Sigmoid colon (tissue), 7 donors: ENCODE data around the gene NFS1. TPM values are rescaled to one million over a fixed set of nuclear protein-coding genes. Genes with fewer than 3 reads are reported as not detected.

Experiments
- DNase-seq: peaks from one replicate; pipeline ENCODE4 v3.0.0-alpha.2; 2019
- H3K27ac ChIP-seq, 4 donors: fragments of 200-600 bp; sonication (generic); one replicate each; pipeline ENCODE4 v1.5.1; 2016 to 2019; ENCODE audit warnings: mild to moderate bottlenecking in 1 of 4
- H3K27me3 ChIP-seq, 3 donors: fragments of 200-600 bp; sonication (generic); one replicate each; pipeline ENCODE4 v1.5.1; 2019; ENCODE audit warnings: mild to moderate bottlenecking in 1 of 3
- H3K36me3 ChIP-seq, 4 donors: fragments of 200-600 bp; sonication (generic); one replicate each; pipeline ENCODE4 v1.5.1; 2016 to 2019
- H3K4me1 ChIP-seq, 4 donors: fragments of 200-600 bp; sonication (generic); one replicate each; pipeline ENCODE4 v1.5.1; 2017 to 2019
- H3K4me3 ChIP-seq, 4 donors: fragments of 200-600 bp; sonication (generic); one replicate each; pipeline ENCODE4 v1.5.1; 2017 to 2019; ENCODE audit warnings: mild to moderate bottlenecking in 2 of 4, moderate library complexity in 1 of 4
- H3K9me3 ChIP-seq, 4 donors: fragments of 200-600 bp in 3 of 4; sonication (generic) in 3 of 4; one replicate each; pipeline versions ENCODE4 v1.5.1 to v1.6.1; 2013 to 2019
- EP300 ChIP-seq, 4 donors: sonication (generic); formaldehyde crosslinking; IDR thresholded peaks; one replicate each; pipeline ENCODE4 v1.6.1; 2017; ENCODE audit warnings: antibody characterized with exemption in 4 of 4
- POLR2A ChIP-seq, 2 donors: fragments of 450-650 bp; IDR thresholded peaks; one replicate each; pipeline ENCODE4 v1.6.1; 2016; ENCODE audit warnings: antibody characterized with exemption in 2 of 2, mild to moderate bottlenecking in 2 of 2, moderate library complexity in 2 of 2
- POLR2AphosphoS5 ChIP-seq, 4 donors: sonication (generic); formaldehyde crosslinking; IDR thresholded peaks; one replicate each; pipeline ENCODE4 v1.6.1; 2017; ENCODE audit warnings: antibody characterized with exemption in 4 of 4
- WGBS, 2 donors: extraction: QIAGEN DNeasy Blood & Tissue Kit; methylation state at CpG; one replicate each; pipeline ENCODE4 v1.1.7; 2013; 5-methylcytosine and 5-hydroxymethylcytosine counted together
- intact Hi-C: fragments of 100-400 bp; cut with DNase I; formaldehyde crosslinking; loops from one replicate; pipeline ENCODE4 v1.15.1; 2023
- polyA plus RNA-seq, 3 donors: library from polyadenylated mRNA; stranded (reverse); fragments of 200-250 nt; gene quantifications; one replicate each; pipeline ENCODE4 v1.2.3, GENCODE V29; 2013
- total RNA-seq, 4 donors: library from RNA; depleted of rRNA; stranded (reverse); fragments of >200 nt; gene quantifications; one replicate each; pipeline ENCODE4 v1.1.0, GENCODE V29; 2016
- TF ChIP-seq, protein P1 (sequence below), 4 experiments: fragments of 450-650 bp in 3 of 4; fragments of 200-600 bp in 1 of 4; IDR thresholded peaks; one replicate each; pipeline ENCODE4 v1.5.1; 2016 to 2019; ENCODE audit warnings: antibody characterized with exemption in 4 of 4, mild to moderate bottlenecking in 3 of 4, moderate library complexity in 2 of 4
- donor health status: healthy with polysubstance abuse.
- donor health status: Bipolar disorder and iron deficiency.
- donor health status: healthy.

The NFS1 gene
- total and polyA plus RNA-seq, 7 donors = 19.0 to 39.2 (median 29.8) TPM

DNA sequence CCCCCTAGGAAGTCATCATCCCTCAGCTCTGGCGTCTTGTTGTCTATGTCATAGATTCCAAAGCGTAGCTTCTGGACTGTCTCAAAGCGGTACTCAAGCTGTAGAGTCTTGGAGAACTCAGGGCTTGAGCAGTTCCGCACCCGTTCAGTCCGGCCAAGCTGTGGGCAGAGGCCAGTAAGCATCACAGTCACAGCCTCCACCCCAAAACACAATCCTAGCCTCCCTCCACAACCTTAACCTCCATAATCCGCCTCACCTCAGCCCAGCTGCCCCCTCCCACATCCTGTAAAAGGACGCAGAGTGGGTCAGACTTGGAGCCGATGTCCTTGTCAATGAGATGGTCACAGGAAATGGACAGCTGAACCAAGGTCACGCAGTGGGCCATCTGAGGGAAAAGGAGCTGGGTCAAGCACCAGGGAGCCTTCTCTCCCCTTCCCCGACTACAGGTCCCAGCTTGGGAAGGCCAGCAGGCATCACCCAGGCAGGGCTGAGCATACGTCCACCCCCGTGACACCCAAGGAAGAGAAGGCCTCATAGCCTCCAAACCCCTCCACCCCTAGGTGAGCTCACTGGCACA lies 66.5 kb downstream of the NFS1 start:
- intact Hi-C loops = no loop called here
- no peak for TF ChIP-seq POLR2A (IDR thresholded peaks at IDR 0.05)
- TF ChIP-seq EP300 (IDR thresholded peaks at IDR 0.05) = no peak
- TF ChIP-seq, protein P1, sequence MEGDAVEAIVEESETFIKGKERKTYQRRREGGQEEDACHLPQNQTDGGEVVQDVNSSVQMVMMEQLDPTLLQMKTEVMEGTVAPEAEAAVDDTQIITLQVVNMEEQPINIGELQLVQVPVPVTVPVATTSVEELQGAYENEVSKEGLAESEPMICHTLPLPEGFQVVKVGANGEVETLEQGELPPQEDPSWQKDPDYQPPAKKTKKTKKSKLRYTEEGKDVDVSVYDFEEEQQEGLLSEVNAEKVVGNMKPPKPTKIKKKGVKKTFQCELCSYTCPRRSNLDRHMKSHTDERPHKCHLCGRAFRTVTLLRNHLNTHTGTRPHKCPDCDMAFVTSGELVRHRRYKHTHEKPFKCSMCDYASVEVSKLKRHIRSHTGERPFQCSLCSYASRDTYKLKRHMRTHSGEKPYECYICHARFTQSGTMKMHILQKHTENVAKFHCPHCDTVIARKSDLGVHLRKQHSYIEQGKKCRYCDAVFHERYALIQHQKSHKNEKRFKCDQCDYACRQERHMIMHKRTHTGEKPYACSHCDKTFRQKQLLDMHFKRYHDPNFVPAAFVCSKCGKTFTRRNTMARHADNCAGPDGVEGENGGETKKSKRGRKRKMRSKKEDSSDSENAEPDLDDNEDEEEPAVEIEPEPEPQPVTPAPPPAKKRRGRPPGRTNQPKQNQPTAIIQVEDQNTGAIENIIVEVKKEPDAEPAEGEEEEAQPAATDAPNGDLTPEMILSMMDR (IDR thresholded peaks at IDR 0.05) = no peak
- no peak for TF ChIP-seq POLR2AphosphoS5 (IDR thresholded peaks at IDR 0.05)
- H3K9me3 ChIP-seq = no peaks in the 10 kb centered on the region
- H3K27ac ChIP-seq = no peak overlapping the region
- H3K4me1 ChIP-seq = peaks cover 0 to 8% (median 2%) of the 10 kb centered on the region in 4 donors
- DNase-seq = no peak
- H3K27me3 ChIP-seq = no peaks in the 10 kb centered on the region
- H3K36me3 ChIP-seq = peaks cover 9 to 47% (median 36%) of the 10 kb centered on the region in 4 donors
- H3K4me3 ChIP-seq = no peak overlapping the region
- WGBS, 2 donors = 96 to 97% methylated on average over 13 of the region's 13 CpGs

DNA sequence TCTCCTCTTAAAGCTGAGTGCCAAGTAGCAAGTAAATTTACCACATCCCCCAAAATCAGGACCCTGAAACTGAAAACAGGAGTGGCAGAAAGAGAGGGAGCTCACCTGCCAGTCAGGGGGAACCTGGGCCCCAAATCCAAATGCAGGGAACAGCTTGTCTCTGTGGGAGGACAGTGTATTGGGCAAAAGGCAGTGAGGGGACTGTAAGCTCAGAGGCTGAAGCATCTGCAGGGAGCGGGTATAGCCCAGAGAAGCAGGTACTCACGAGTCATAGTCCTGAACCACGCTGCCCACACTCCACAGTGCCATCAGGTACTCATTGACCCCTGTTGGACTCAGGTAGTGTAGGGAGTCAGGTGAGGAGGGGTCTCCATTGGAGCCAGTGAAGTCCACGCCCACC lies 68.5 kb downstream of the NFS1 start:
- Histone ChIP-seq H3K9me3 (no peaks in the 10 kb centered on the region), H3K4me3 (no peak overlapping the region), H3K27ac (no peak overlapping the region), H3K27me3 (no peaks in the 10 kb centered on the region), H3K4me1 (peaks cover 0 to 4% (median under 1%) of the 10 kb centered on the region in 4 donors), H3K36me3 (peaks cover 17 to 67% (median 49%) of the 10 kb centered on the region in 4 donors)
- peak; percentile 51 for DNase-seq
- 97% methylated on average over 4 of the region's 4 CpGs for WGBS, 2 donors
- intact Hi-C loops = no loop called here
- no peak for TF ChIP-seq EP300 (IDR thresholded peaks at IDR 0.05)
- no peak for TF ChIP-seq POLR2AphosphoS5 (IDR thresholded peaks at IDR 0.05)
- TF ChIP-seq POLR2A (IDR thresholded peaks at IDR 0.05) = no peak
- TF ChIP-seq, protein P1 (IDR thresholded peaks at IDR 0.05) = no peak

DNA sequence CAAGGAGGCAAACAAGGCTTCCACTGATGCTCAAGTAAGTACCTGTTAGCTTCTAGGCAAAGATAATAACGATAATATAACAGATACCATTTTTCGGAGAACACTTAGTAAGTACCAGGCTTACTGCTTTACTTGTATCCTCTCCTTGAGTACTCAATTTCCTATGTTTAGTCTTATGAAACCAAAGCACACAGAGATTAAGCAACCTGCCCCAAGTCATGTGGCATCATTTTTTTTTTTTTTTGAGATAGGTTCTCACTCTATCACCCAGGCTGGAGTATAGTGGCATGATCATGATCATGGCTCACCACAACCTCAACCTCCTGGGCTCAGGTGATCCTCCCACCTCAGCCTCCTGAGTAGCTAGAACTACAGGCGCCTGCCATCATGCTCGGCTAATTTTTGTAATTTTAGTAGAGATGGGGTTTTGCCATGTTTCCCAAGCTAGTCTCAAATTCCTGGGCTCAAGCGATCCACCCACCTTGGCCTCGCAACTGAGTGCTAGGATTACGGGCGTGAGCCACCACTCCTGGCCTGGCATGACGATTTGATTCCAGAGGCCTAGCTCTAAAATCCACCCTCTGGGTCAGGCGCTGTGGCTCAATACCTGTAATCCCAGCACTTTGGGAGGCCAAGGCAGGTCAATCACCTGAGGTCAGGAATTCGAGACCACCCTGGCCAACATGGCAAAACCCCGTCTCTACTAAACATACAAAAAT lies 69.6 kb downstream of the NFS1 start:
- no peak overlapping the region for H3K4me3 ChIP-seq
- no peaks in the 10 kb centered on the region for H3K27me3 ChIP-seq
- WGBS, 2 donors = 96 to 98% methylated on average over 12 of the region's 12 CpGs
- intact Hi-C loops = no loop called here
- H3K4me1 ChIP-seq = no peaks in the 10 kb centered on the region
- TF ChIP-seq EP300 (IDR thresholded peaks at IDR 0.05) (no peak), POLR2AphosphoS5 (IDR thresholded peaks at IDR 0.05) (no peak), POLR2A (IDR thresholded peaks at IDR 0.05) (no peak)
- TF ChIP-seq, protein P1 (IDR thresholded peaks at IDR 0.05) = no peak
- no peaks in the 10 kb centered on the region for H3K9me3 ChIP-seq
- H3K27ac ChIP-seq = no peak overlapping the region
- peaks cover 19 to 77% (median 56%) of the 10 kb centered on the region in 4 donors for H3K36me3 ChIP-seq
- DNase-seq = no peak

DNA sequence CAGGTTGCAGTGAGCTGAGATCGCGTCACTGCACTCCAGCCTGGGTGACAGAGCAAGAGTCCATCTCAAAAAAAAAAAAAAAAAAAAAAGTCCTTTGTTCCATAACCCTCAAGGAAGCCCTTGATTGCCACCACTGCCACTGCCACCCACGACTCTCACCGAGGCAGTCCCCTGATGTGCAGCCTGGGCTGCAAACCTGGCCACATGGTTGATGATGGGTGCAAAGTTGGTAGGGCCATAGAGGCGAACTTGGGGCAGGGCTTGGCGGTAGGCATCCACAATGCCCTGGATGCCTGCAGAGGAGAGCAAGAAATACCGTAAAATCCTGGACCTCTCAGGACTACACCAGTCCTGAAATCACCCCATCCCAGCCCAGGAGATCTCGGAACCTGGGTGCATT lies 72.0 kb downstream of the NFS1 start:
- H3K9me3 ChIP-seq = no peaks in the 10 kb centered on the region
- intact Hi-C loops = no loop called here
- WGBS, 2 donors = 97% methylated on average over 8 of the region's 8 CpGs
- peaks cover 19 to 79% (median 55%) of the 10 kb centered on the region in 4 donors for H3K36me3 ChIP-seq
- H3K4me1 ChIP-seq = no peaks in the 10 kb centered on the region
- DNase-seq = no peak
- H3K4me3 ChIP-seq = no peak overlapping the region
- H3K27ac ChIP-seq = no peak overlapping the region
- no peaks in the 10 kb centered on the region for H3K27me3 ChIP-seq
- TF ChIP-seq POLR2A (IDR thresholded peaks at IDR 0.05) = no peak
- no peak for TF ChIP-seq POLR2AphosphoS5 (IDR thresholded peaks at IDR 0.05)
- TF ChIP-seq EP300 (IDR thresholded peaks at IDR 0.05) = no peak
- TF ChIP-seq, protein P1 (IDR thresholded peaks at IDR 0.05) = no peak
